Measurements from ENCODE around the gene HMCES.
"Not testable (repeated sequence)": the region's sequence is repeated elsewhere in the genome, so short reads cannot be mapped to it uniquely, and the experiment has no call there.

The HMCES gene, protein sequence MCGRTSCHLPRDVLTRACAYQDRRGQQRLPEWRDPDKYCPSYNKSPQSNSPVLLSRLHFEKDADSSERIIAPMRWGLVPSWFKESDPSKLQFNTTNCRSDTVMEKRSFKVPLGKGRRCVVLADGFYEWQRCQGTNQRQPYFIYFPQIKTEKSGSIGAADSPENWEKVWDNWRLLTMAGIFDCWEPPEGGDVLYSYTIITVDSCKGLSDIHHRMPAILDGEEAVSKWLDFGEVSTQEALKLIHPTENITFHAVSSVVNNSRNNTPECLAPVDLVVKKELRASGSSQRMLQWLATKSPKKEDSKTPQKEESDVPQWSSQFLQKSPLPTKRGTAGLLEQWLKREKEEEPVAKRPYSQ

GRCh38 chr3:129278439-129278965, at the start of gene HMCES:
Gene HMCES (plus strand): TSS chr3:129278870. CDS start chr3:129279733, 863 bp downstream.
- in situ Hi-C loops (cut with HindIII; ENCODE audit: low sequenced_read_pairs) = no loop called here

DNA sequence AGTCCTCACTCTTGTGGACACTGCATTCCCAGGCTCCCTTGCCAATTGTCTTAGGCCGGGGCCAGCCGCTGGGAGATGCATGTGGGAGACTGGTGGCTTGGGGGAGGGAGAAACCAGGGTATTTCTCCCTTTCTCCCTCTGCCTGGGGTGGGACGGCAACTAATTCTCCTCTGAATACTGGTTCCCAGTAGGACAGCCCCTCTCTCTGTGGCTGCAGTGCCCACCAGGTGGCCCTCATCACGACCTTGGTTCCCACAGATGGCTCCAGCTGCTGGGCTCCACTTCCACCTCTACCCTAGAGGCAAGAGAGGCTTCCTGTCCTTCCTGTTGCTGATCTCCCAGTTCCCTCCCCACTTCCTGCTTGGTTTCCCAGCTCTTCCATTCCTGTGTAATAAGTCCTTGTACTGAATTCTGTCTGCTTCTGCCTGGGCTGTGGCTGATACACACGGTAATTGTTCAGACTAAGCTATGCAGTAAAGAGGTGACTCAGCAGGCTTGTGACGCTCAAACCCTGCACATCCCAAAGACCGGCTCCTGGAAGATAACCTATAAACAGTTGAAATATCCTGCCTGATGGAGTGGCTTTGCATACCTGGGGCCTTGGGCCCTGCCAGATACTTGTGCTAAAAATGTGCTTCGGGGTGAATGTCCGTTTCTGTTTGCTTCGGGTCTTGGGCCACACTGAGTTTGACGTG, 49.6 kb upstream of the HMCES start:
- in situ Hi-C loops (cut with HindIII; ENCODE audit: low sequenced_read_pairs) = no loop called here

- in situ Hi-C loops (cut with HindIII; ENCODE audit: low sequenced_read_pairs) = loop anchor here (10.0 kb wide), 2 partner anchors 56 to 236 kb away; partner anchors contain the start of gene CFAP92
These were observed 48.2 kb upstream of the HMCES start for GRCh38 chr3:129230311-129231019.

- in situ Hi-C loops (cut with HindIII; ENCODE audit: low sequenced_read_pairs) = loop anchor here (10.0 kb wide), 2 partner anchors 57 to 237 kb away; partner anchors contain the start of gene CFAP92
These were observed 47.1 kb upstream of the HMCES start for GRCh38 chr3:129231331-129232119.

DNA sequence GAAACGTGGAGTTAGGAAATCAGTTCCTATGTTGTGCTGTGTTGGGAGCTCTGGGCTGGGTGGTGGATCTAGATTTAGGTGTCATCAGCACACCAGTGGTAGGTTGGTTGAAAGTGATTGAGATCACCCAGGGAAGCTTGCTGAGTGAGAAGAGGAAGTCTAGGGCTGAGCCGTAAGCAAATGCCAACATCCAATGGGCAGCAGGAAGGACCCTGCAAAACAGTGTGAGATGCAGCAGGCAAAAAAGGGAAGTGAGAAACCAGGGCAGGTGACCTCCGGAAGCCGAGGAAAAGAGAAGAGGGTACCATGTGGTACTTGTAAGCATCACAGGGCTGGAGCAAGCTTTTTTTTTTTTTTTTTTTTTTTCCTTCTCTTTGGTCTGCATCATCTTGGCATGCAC, 45.1 kb upstream of the HMCES start:
- in situ Hi-C loops (cut with HindIII; ENCODE audit: low sequenced_read_pairs) = loop anchor here (10.0 kb wide), 2 partner anchors 59 to 239 kb away; partner anchors contain the start of gene CFAP92

DNA sequence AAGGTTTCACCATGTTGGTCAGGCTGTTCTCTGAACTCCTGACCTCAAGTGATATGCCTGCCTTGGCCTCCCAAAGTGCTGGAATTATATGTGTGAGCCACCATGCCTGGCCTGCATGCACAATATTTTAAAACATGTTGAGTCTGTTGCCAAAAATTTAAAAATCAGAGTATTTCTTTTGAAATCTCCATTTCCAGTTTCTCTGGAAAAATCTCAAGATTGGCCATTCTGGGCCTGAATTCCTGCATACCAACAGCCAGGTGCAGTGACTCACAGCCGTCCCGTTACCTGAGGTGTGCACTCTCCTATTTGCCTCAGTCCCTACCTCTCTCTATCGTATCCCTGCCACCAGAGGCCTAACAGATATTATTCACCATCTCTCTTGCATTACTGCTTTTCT, 44.2 kb upstream of the HMCES start:
- in situ Hi-C loops (cut with HindIII; ENCODE audit: low sequenced_read_pairs) = loop anchor here (10.0 kb wide), 2 partner anchors 60 to 240 kb away; partner anchors contain the start of gene CFAP92

DNA sequence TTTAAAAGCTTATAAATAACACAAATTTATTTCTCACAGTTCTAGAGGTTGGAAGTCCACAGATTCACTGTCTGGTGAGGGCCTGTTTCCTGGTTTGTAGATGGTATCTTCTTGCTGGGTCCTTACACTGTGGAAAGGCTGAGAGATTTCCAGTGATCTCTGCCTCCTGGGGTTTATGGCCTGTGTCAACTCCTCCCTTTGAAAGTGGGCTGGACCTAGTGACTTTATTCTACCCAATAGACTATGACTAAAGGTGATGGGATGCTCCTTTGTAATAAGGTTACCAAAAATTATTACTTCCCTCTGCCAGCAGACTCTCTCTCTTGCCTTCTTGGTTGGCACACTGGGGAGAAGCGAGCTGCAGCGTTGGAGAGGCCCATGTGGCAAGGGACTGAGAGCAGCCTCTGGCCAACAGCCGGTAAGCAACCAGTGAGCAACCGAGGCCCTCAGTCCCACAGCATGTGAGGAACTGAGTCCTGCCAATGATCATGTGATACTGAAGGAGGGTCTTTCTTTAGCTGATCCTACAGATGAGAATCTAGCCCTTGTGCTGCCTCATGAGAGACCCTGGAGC, 43.2 kb upstream of the HMCES start:
- in situ Hi-C loops (cut with HindIII; ENCODE audit: low sequenced_read_pairs) = loop anchor here (10.0 kb wide), 2 partner anchors 61 to 241 kb away; partner anchors contain the start of gene CFAP92

- in situ Hi-C loops (cut with HindIII; ENCODE audit: low sequenced_read_pairs) = loop anchor here (10.0 kb wide), 2 partner anchors 64 to 244 kb away; partner anchors contain the start of gene CFAP92
These were observed 39.5 kb upstream of the HMCES start for GRCh38 chr3:129238945-129239705.

DNA sequence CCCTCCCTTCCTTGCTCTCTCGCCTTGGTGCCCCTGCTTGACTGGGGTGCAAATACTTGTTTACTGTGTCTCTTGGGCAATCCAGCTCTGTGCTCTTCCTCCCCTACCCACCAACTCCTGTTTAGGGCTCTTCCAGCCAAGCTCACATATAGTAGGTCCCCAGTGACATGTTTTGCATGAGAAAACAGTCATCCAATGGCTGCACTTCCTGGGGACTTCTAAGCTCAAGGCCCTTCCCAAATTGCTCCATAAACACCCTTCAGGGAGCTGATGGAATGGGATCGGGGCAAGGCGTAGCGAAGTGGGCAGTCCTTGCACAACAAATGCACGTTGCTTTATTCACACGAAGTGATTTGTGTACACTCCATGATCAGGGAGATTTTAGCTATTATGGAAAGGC, 38.7 kb upstream of the HMCES start:
- in situ Hi-C loops (cut with HindIII; ENCODE audit: low sequenced_read_pairs) = loop anchor here (10.0 kb wide), 2 partner anchors 65 to 245 kb away; partner anchors contain the start of gene CFAP92

DNA sequence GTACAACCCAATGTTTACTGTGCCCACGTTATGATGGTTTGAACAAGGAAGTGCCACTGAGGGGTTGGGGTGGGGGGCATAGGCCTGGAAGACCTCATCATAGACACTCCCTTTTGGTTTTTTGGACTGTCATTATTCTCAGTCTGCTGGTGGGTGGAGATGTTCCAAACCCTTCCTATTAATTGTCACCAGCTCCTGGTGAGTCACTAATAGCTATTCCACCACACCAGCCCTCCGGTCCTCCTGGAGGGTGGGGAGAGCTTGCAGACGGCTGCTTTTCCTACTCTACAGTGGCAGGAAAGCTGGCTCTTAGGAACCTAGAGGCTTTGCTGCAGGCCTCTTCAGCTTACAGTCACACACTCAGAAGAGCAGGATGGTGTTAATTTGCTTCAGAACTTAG, 38.2 kb upstream of the HMCES start:
- in situ Hi-C loops (cut with HindIII; ENCODE audit: low sequenced_read_pairs) = no loop called here

GRCh38 chr3:129245141-129245540, 33.5 kb upstream of the HMCES start:
- in situ Hi-C loops (cut with HindIII; ENCODE audit: low sequenced_read_pairs) = no loop called here

DNA sequence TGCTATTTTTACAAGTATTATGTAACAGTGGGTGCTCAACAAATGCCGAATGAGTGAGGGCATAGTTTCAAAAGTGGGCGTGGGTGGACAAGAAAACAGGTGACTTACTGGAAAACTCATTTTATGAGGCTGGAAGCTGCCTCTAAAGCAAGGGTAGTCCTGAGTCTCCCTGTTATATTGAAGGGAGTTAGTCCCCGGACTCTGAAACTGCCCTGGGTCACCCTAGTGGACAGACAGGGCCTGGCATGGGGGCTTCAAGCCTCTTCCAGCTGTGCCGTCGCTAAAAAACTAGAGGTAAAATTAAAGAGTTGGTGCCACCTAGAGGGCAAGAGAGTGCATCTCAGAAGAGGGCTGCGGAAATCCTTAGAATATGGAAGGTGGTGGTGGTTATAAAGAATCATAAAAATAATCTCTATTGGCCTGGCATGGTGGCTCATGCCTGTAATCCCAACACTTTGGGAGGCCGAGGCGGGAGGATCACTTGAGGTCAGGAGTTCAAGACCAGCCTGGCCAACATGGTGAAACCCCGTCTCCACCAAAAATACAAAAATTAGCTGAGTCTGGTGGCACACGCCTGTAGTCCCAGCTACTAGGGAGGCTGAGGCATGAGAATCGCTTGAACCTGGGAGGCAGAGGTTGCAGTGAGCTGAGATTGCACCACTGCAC, 32.9 kb upstream of the HMCES start:
- in situ Hi-C loops (cut with HindIII; ENCODE audit: low sequenced_read_pairs) = not testable (repeated sequence)

DNA sequence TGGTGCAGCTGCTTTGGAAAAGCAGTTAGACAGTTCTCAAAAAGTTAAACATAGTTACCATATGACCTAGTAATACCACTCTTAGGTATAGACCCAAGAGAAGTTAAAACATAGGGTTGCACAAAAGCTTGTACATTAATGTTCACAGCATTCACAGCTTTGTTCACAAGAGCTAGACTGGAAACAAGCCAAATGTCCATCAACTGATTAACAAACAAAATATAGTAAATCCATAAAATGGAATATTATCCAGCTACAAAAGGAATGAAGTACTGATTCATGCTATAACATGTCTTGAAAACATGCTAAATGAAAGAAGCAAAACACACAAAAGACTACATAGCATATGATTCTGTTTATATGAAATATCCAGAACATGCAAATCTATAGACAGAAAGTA, 32.0 kb upstream of the HMCES start:
- in situ Hi-C loops (cut with HindIII; ENCODE audit: low sequenced_read_pairs) = no loop called here

DNA sequence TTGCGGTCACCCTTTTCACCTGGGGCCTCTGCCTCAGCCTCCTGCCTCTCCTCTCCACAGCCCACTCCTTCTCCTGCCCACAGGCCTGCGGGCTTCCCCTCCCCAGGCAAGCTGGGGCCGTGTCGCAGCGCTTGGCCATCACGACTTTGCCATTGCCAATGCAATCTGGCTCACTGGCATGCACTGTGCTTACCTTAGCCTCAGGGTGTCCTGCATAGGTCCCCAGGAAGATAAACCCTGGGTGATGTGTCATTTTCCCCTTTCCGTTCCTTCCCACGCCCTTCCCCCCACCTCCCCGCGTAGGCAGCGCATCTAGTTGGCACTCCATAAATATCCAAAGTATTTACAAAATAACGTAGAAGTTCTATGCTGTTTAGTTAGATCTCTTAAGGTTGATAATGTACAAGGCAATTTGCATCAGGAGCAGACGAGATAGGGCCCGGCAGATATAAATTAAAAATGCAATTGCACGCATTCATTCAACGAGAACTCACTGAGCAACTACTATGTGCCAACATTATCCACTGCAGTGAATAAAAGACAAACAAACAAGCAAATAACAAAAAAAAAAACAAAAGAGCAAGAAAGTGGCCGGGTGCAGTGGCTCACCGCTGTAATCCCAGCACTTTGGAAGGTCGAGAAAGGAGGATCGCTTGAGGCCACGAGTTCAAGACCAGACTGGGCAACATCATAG, 30.2 kb upstream of the HMCES start:
- in situ Hi-C loops (cut with HindIII; ENCODE audit: low sequenced_read_pairs) = no loop called here

GRCh38 chr3:129249284-129250065, 29.2 kb upstream of the HMCES start, which contains the start of gene COPG1:
Gene COPG1 (plus strand): TSS chr3:129249606. CDS start chr3:129249710, 104 bp downstream.
- in situ Hi-C loops (cut with HindIII; ENCODE audit: low sequenced_read_pairs) = no loop called here

DNA sequence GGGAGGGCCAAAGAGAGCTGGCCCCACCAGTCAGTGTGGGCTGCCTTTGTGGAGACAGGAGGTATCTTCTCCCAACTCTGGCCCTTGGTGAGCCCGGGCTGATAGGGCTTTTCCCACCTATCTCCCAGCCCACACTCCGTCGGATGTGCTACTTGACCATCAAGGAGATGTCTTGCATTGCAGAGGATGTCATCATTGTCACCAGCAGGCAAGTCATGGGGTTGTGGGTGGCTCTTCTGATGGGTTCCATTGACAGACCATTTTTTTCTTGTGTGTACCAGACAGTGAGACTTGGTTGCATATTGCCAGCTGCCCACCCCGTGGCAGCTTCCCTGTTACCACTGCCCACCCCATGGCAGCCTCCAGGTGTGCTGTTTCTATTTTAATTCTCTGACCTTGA, 25.9 kb upstream of the HMCES start:
- in situ Hi-C loops (cut with HindIII; ENCODE audit: low sequenced_read_pairs) = no loop called here

All from DLD1 (cell line).